ENCODE data around the gene PSMC2.

GRCh38 chr7:103382032-103382402 lies 34.6 kb downstream of the PSMC2 start:
- TF ChIP-seq POLR2A (IDR thresholded peaks at IDR 0.05) (no peak), CTCF (IDR thresholded peaks at IDR 0.05) (no peak)
